HG02759 (cell line): Measurements from ENCODE around the gene PRR5L.

Experiments used
- ATAC-seq: cut with Tn5 transposase; IDR thresholded peaks from one replicate; pipeline ENCODE4 v1.9.1; 2021; ENCODE audit warnings: mild to moderate bottlenecking, moderate library complexity; ENCODE audit not compliant: unreplicated experiment

Gene PRR5L

GRCh38 chr11:36399236-36399635, 103.1 kb downstream of the PRR5L start:
- no peak for ATAC-seq

GRCh38 chr11:36399745-36400144, 103.7 kb downstream of the PRR5L start:
- ATAC-seq: no peak

GRCh38 chr11:36400766-36401455, 104.8 kb downstream of the PRR5L start:
- no peak for ATAC-seq

GRCh38 chr11:36402568-36403170, 106.6 kb downstream of the PRR5L start:
- no peak for ATAC-seq

- no peak for ATAC-seq
Observed at GRCh38 chr11:36403661-36404060, 107.6 kb downstream of the PRR5L start.

- no peak for ATAC-seq
Observed at GRCh38 chr11:36404831-36405230, 108.7 kb downstream of the PRR5L start.

GRCh38 chr11:36405585-36406367, 109.7 kb downstream of the PRR5L start:
- ATAC-seq: no peak

GRCh38 chr11:36407356-36407755, 111.3 kb downstream of the PRR5L start:
- ATAC-seq: no peak

- no peak for ATAC-seq
Observed at GRCh38 chr11:36408498-36409136, 112.5 kb downstream of the PRR5L start.

GRCh38 chr11:36409152-36409816, 113.2 kb downstream of the PRR5L start:
- ATAC-seq: no peak

GRCh38 chr11:36411202-36411640, 115.1 kb downstream of the PRR5L start:
- peak; percentile 76 for ATAC-seq

- no peak for ATAC-seq
Observed at GRCh38 chr11:36412781-36413383, 116.8 kb downstream of the PRR5L start.

GRCh38 chr11:36417154-36417553, 121.1 kb downstream of the PRR5L start:
- no peak for ATAC-seq

- ATAC-seq: no peak
Observed at GRCh38 chr11:36419791-36420424, 123.8 kb downstream of the PRR5L start.

GRCh38 chr11:36421546-36422155, 125.6 kb downstream of the PRR5L start:
- ATAC-seq: no peak

- ATAC-seq: no peak
Observed at GRCh38 chr11:36425561-36426081, 129.5 kb downstream of the PRR5L start.

- ATAC-seq: no peak
Observed at GRCh38 chr11:36426226-36426848, 130.2 kb downstream of the PRR5L start.

- ATAC-seq: no peak
Observed at GRCh38 chr11:36427079-36427478, 131.0 kb downstream of the PRR5L start.

GRCh38 chr11:36427876-36428275, 131.8 kb downstream of the PRR5L start:
- ATAC-seq: no peak
